GM21360 (cell line): ENCODE measurements around the gene VAMP2.
"Not testable (repeated sequence)": the region's sequence is repeated elsewhere in the genome, so short reads cannot be mapped to it uniquely, and the experiment has no call there.

Source experiments
- ATAC-seq: cut with Tn5 transposase; IDR thresholded peaks from one replicate; pipeline ENCODE4 v1.9.1; 2021; ENCODE audit warnings: mild to moderate bottlenecking, moderate library complexity; ENCODE audit not compliant: unreplicated experiment

Gene VAMP2

GRCh38 chr17:8176197-8176940 lies 13.6 kb upstream of the VAMP2 start, which contains the start of gene TMEM107:
TMEM107 (minus strand) TSS chr17:8176380; CDS start chr17:8176286, 94 bp downstream.
- no peak for ATAC-seq

GRCh38 chr17:8175795-8176196 lies 13.0 kb upstream of the VAMP2 start:
- ATAC-seq, result no peak

GRCh38 chr17:8173871-8174322 lies 11.1 kb upstream of the VAMP2 start:
- no peak for ATAC-seq

GRCh38 chr17:8173056-8173870 lies 10.5 kb upstream of the VAMP2 start:
- peak; percentile 73 for ATAC-seq

GRCh38 chr17:8170186-8170585 lies 7.4 kb upstream of the VAMP2 start:
- not testable (repeated sequence) for ATAC-seq

- no peak for ATAC-seq
Observed at GRCh38 chr17:8167526-8167925, 4.8 kb upstream of the VAMP2 start.

GRCh38 chr17:8166731-8167130 lies 4.0 kb upstream of the VAMP2 start:
- no peak for ATAC-seq

- no peak for ATAC-seq
Observed at GRCh38 chr17:8164815-8165131, 2.0 kb upstream of the VAMP2 start.

- no peak for ATAC-seq
Observed at GRCh38 chr17:8163978-8164814, 1.4 kb upstream of the VAMP2 start.

GRCh38 chr17:8162997-8163977 lies 539 bp upstream of the VAMP2 start:
- ATAC-seq, result no peak

- no peak for ATAC-seq
Observed at GRCh38 chr17:8161289-8162232, 1.2 kb downstream of the VAMP2 start.

GRCh38 chr17:8160741-8161221 lies 2.0 kb downstream of the VAMP2 start:
- no peak for ATAC-seq

GRCh38 chr17:8160224-8160577 lies 2.5 kb downstream of the VAMP2 start:
- no peak for ATAC-seq

GRCh38 chr17:8159459-8160223 lies 3.1 kb downstream of the VAMP2 start:
- ATAC-seq, result no peak

GRCh38 chr17:8159032-8159400 lies 3.7 kb downstream of the VAMP2 start:
- ATAC-seq, result no peak

- no peak for ATAC-seq
Observed at GRCh38 chr17:8158267-8159031, 4.3 kb downstream of the VAMP2 start.

GRCh38 chr17:8156246-8156992 lies 6.3 kb downstream of the VAMP2 start:
- ATAC-seq, result peak; percentile 60
